Adrenal gland (tissue), 19 donors: ENCODE measurements around the gene OR9K2. TPM values are rescaled to one million over a fixed set of nuclear protein-coding genes. Genes with fewer than 3 reads are reported as not detected.

Source experiments
- DNase-seq, 7 donors: peaks; one replicate each; pipeline ENCODE4 v3.0.0-alpha.2; 2019 to 2020
- H3K27ac ChIP-seq, 5 donors: fragments of 200-600 bp; sonication (generic) in 4 of 5; 1 replicate in 3 of 5; 2 replicates in 2 of 5; pipeline versions ENCODE4 v1.5.1 to v1.8.0; 2016 to 2020; ENCODE audit warnings: mild to moderate bottlenecking in 1 of 5
- H3K27me3 ChIP-seq: fragments of 200-600 bp; 2 replicates; pipeline ENCODE4 v1.8.0; 2021
- H3K36me3 ChIP-seq, 2 donors: fragments of 200-600 bp; replicated peaks in 1 of 2; 1 replicate in 1 of 2; 2 replicates in 1 of 2; pipeline versions ENCODE4 v1.5.1 to v1.8.0; 2018 to 2022
- H3K4me1 ChIP-seq, 2 donors: fragments of 200-600 bp; replicated peaks in 1 of 2; 1 replicate in 1 of 2; 2 replicates in 1 of 2; pipeline versions ENCODE4 v1.5.1 to v1.8.0; 2018 to 2021
- H3K4me3 ChIP-seq, 4 donors: fragments of 200-600 bp; sonication (generic) in 3 of 4; one replicate each; pipeline ENCODE4 v1.5.1; 2016 to 2018
- H3K9me3 ChIP-seq, 3 donors: fragments of 200-600 bp; sonication (generic) in 1 of 3; replicated peaks in 1 of 3; 1 replicate in 2 of 3; 2 replicates in 1 of 3; pipeline versions ENCODE4 v1.5.1 to v1.8.0; 2016 to 2021
- CTCF ChIP-seq, 6 experiments: fragments of 450-650 bp in 4 of 6; fragments of 200-600 bp in 2 of 6; sonication (generic) in 1 of 6; IDR thresholded peaks; 1 replicate in 5 of 6; 2 replicates in 1 of 6; pipeline versions ENCODE4 v1.5.1 to v1.8.0; 2016 to 2021; ENCODE audit warnings: antibody characterized with exemption in 6 of 6, mild to moderate bottlenecking in 2 of 6, moderate library complexity in 1 of 6
- POLR2A ChIP-seq, 2 donors: fragments of 450-650 bp; IDR thresholded peaks; one replicate each; pipeline ENCODE4 v1.6.1; 2017; ENCODE audit warnings: antibody characterized with exemption in 2 of 2, mild to moderate bottlenecking in 2 of 2, moderate library complexity in 1 of 2
- WGBS, 4 donors: extraction: QIAGEN DNeasy Blood & Tissue Kit in 2 of 4; methylation state at CpG; one replicate each; pipeline versions ENCODE4 v1.1.5 to v1.1.7; 2013 to 2017; 5-methylcytosine and 5-hydroxymethylcytosine counted together
- intact Hi-C, 2 donors: fragments of 100-400 bp; cut with DNase I; formaldehyde crosslinking; loops; one replicate each; pipeline versions ENCODE4 v1.14.1 to v1.15.0; 2022 to 2023
- long read RNA-seq, 10 donors: library from polyadenylated mRNA in 3 of 10; unstranded in 2 of 10; stranded (forward) in 1 of 10; transcript quantifications; one replicate each; pipeline ENCODE4 v2.0.0 and lab custom pipeline, GENCODE V29; 2021 to 2026
- polyA plus RNA-seq, 3 donors: library from polyadenylated mRNA; stranded (reverse); fragments of 200-250 nt in 2 of 3; fragments of 350-450 nt in 1 of 3; fragmentation: Illumina TruSeq in 1 of 3; extraction: RNeasy Lipid Tissue Mini Kit (QIAGEN cat#74804) in 1 of 3; gene quantifications; one replicate each; pipeline ENCODE4 v1.2.3, GENCODE V29; 2013 to 2014
- total RNA-seq, 9 donors: library from RNA; depleted of rRNA in 4 of 9; stranded (reverse); fragments of >200 nt in 4 of 9; fragments of 120-200 nt in 1 of 9; fragmentation: NEBNext Ultra II Directional in 1 of 9; extraction: Animal tissue kit (Norgen Biotek cat#: 25700) in 1 of 9; gene quantifications; one replicate each; pipeline versions ENCODE4 v1.1.0 to v1.2.4, GENCODE V29; 2013 to 2023
- donor health status: healthy with polysubstance abuse.
- donor health status: Bipolar disorder and iron deficiency.
- donor health status: DM: yes; HTN: yes; CAD: no.
- donor health status: DM: no; HTN: no; CAD: no.
- donor health status: DM: no; HTN: no; CAD: no.
- donor health status: DM: yes; HTN: yes; CAD: no.

Gene OR9K2
- total RNA-seq, result not detected
- polyA plus RNA-seq, result not detected
- long read RNA-seq, donor 1, result 0 reads
- long read RNA-seq, donor 2, result 0 reads
- long read RNA-seq, donor 3, result 0 reads
- long read RNA-seq, donor 4, result 0 reads
- long read RNA-seq, donor 5, result 0 reads
- long read RNA-seq, donor 6, result 0 reads
- long read RNA-seq, donor 7, result 0 reads
- long read RNA-seq, donor 8, result 0 reads
- long read RNA-seq, donor 9, result 0 reads
- long read RNA-seq, donor 10, result 0 reads

- Histone ChIP-seq H3K9me3 (no peaks in the 10 kb centered on the region), H3K4me1 (no peaks in the 10 kb centered on the region), H3K4me3 (no peak within 1 kb of the TSS), H3K36me3 (no peaks in the 10 kb centered on the region), H3K27ac (no peak within 1 kb of the TSS), H3K27me3 (no peaks in the 10 kb centered on the region)
- 71 to 90% (median 78%) methylated on average over 2 of the region's 2 CpGs for whole genome bisulfite sequencing, 4 donors
- TF ChIP-seq CTCF (IDR thresholded peaks at IDR 0.05), result no peak
- TF ChIP-seq POLR2A (IDR thresholded peaks at IDR 0.05), result no peak
- DNase-seq, result no peak
- intact Hi-C loops, result no loop called here
Measured at GRCh38 chr12:55126106-55126505, at the start of gene OR9K2. TSS of gene OR9K2 (plus strand) at chr12:55126406. CDS start at chr12:55129835, 3,429 bp downstream.

- no peak for DNase-seq
- no peak overlapping the region for H3K4me3 ChIP-seq
- no peaks in the 10 kb centered on the region for H3K36me3 ChIP-seq
- H3K4me1 ChIP-seq, result no peaks in the 10 kb centered on the region
- no peak overlapping the region for H3K27ac ChIP-seq
- intact Hi-C loops, result no loop called here
- H3K9me3 ChIP-seq, result no peaks in the 10 kb centered on the region
- 78 to 88% (median 84%) methylated on average over 3 of the region's 3 CpGs for WGBS, 4 donors
- no peaks in the 10 kb centered on the region for H3K27me3 ChIP-seq
- TF ChIP-seq CTCF (IDR thresholded peaks at IDR 0.05) (no peak), POLR2A (IDR thresholded peaks at IDR 0.05) (no peak)
Measured at GRCh38 chr12:55092579-55092978, 33.6 kb upstream of the OR9K2 start.

GRCh38 chr12:55112378-55112875, 13.8 kb upstream of the OR9K2 start:
- intact Hi-C loops, result no loop called here
- DNase-seq, result no peak
- Histone ChIP-seq H3K4me1 (no peaks in the 10 kb centered on the region), H3K4me3 (no peak overlapping the region), H3K36me3 (no peaks in the 10 kb centered on the region), H3K9me3 (no peaks in the 10 kb centered on the region), H3K27me3 (no peaks in the 10 kb centered on the region), H3K27ac (no peak overlapping the region)
- 70 to 91% (median 87%) methylated on average over 4 of the region's 4 CpGs for WGBS, 4 donors
- no peak for TF ChIP-seq POLR2A (IDR thresholded peaks at IDR 0.05)
- TF ChIP-seq CTCF (IDR thresholded peaks at IDR 0.05), result no peak

- intact Hi-C loops, result no loop called here
- 78 to 83% (median 81%) methylated on average over 1 of the region's 1 CpG for WGBS, 4 donors
- no peaks in the 10 kb centered on the region for H3K4me1 ChIP-seq
- no peaks in the 10 kb centered on the region for H3K36me3 ChIP-seq
- DNase-seq, result no peak
- TF ChIP-seq CTCF (IDR thresholded peaks at IDR 0.05), result no peak
- TF ChIP-seq POLR2A (IDR thresholded peaks at IDR 0.05), result no peak
- no peaks in the 10 kb centered on the region for H3K27me3 ChIP-seq
- H3K9me3 ChIP-seq, result no peaks in the 10 kb centered on the region
- no peak overlapping the region for H3K4me3 ChIP-seq
- no peak overlapping the region for H3K27ac ChIP-seq
Measured at GRCh38 chr12:55116152-55116551, 10.1 kb upstream of the OR9K2 start.
